Measurements from ENCODE around the gene GFPT1.

The GFPT1 gene

GRCh38 chr2:69316550-69316949 lies 70.5 kb downstream of the GFPT1 start:
- Histone ChIP-seq H3K4me3 (ENCODE audit: insufficient read depth, low read length, poor library complexity, severe bottlenecking) (no peak overlapping the region), H3K36me3 (ENCODE audit: low read length) (0 out of 2 replicates have a peak, but pooled peaks cover 3% of the 10 kb centered on the region), H3K9me2 (replicated peaks; ENCODE audit: insufficient read depth, low read length) (no peaks in the 10 kb centered on the region), H4K20me1 (ENCODE audit: low read depth, low read length) (no peaks in the 10 kb centered on the region), H3K27ac (ENCODE audit: low read depth, low read length) (no peak overlapping the region), H3K27me3 (ENCODE audit: low read length) (no peaks in the 10 kb centered on the region), H3K79me2 (ENCODE audit: insufficient read depth, low read length) (no peaks in the 10 kb centered on the region), H3K9me3 (ENCODE audit: insufficient read depth, low read length) (no peaks in the 10 kb centered on the region), H3K9ac (ENCODE audit: low read length) (no peak overlapping the region), H2AFZ (ENCODE audit: low read depth, low read length, severe bottlenecking) (no peak overlapping the region), H3K4me2 (ENCODE audit: low read depth, low read length, poor library complexity, severe bottlenecking) (no peak overlapping the region), H3F3A (ENCODE audit: insufficient read depth) (no peaks in the 10 kb centered on the region)
- no peak for TF ChIP-seq EZH2phosphoT487 (conservative IDR thresholded peaks at IDR 0.05; ENCODE audit: low read length)
- no peak for TF ChIP-seq CTCF (IDR thresholded peaks at IDR 0.05; ENCODE audit: insufficient read depth, low read length, poor library complexity, severe bottlenecking)

GRCh38 chr2:69315160-69315761 lies 71.8 kb downstream of the GFPT1 start:
- H2AFZ ChIP-seq (ENCODE audit: low read depth, low read length, severe bottlenecking) = no peak overlapping the region
- TF ChIP-seq CTCF (IDR thresholded peaks at IDR 0.05; ENCODE audit: insufficient read depth, low read length, poor library complexity, severe bottlenecking) (no peak), EZH2phosphoT487 (conservative IDR thresholded peaks at IDR 0.05; ENCODE audit: low read length) (no peak)
- no peaks in the 10 kb centered on the region for H3K9me3 ChIP-seq (ENCODE audit: insufficient read depth, low read length)
- no peaks in the 10 kb centered on the region for H4K20me1 ChIP-seq (ENCODE audit: low read depth, low read length)
- no peaks in the 10 kb centered on the region for H3K27me3 ChIP-seq (ENCODE audit: low read length)
- no peak overlapping the region for H3K27ac ChIP-seq (ENCODE audit: low read depth, low read length)
- H3K4me3 ChIP-seq (ENCODE audit: insufficient read depth, low read length, poor library complexity, severe bottlenecking) = no peak overlapping the region
- H3K9me2 ChIP-seq (replicated peaks; ENCODE audit: insufficient read depth, low read length) = no peaks in the 10 kb centered on the region
- H3K79me2 ChIP-seq (ENCODE audit: insufficient read depth, low read length) = no peaks in the 10 kb centered on the region
- 0 out of 2 replicates have a peak, but pooled peaks cover 2% of the 10 kb centered on the region for H3F3A ChIP-seq (ENCODE audit: insufficient read depth)
- H3K9ac ChIP-seq (ENCODE audit: low read length) = no peak overlapping the region
- 0 out of 2 replicates have a peak, but pooled peaks cover 3% of the 10 kb centered on the region for H3K36me3 ChIP-seq (ENCODE audit: low read length)
- no peak overlapping the region for H3K4me2 ChIP-seq (ENCODE audit: low read depth, low read length, poor library complexity, severe bottlenecking)

GRCh38 chr2:69311024-69311416 lies 76.0 kb downstream of the GFPT1 start:
- no peaks in the 10 kb centered on the region for H3K9me3 ChIP-seq (ENCODE audit: insufficient read depth, low read length)
- H4K20me1 ChIP-seq (ENCODE audit: low read depth, low read length) = no peaks in the 10 kb centered on the region
- H3K9ac ChIP-seq (ENCODE audit: low read length) = no peak overlapping the region
- H3K27me3 ChIP-seq (ENCODE audit: low read length) = no peaks in the 10 kb centered on the region
- no peak overlapping the region for H3K4me3 ChIP-seq (ENCODE audit: insufficient read depth, low read length, poor library complexity, severe bottlenecking)
- H2AFZ ChIP-seq (ENCODE audit: low read depth, low read length, severe bottlenecking) = no peak overlapping the region
- H3K36me3 ChIP-seq (ENCODE audit: low read length) = no peaks in the 10 kb centered on the region
- TF ChIP-seq EZH2phosphoT487 (conservative IDR thresholded peaks at IDR 0.05; ENCODE audit: low read length) (no peak), CTCF (IDR thresholded peaks at IDR 0.05; ENCODE audit: insufficient read depth, low read length, poor library complexity, severe bottlenecking) (no peak)
- H3F3A ChIP-seq (ENCODE audit: insufficient read depth) = 0 out of 2 replicates have a peak, but pooled peaks cover 2% of the 10 kb centered on the region
- H3K79me2 ChIP-seq (ENCODE audit: insufficient read depth, low read length) = no peaks in the 10 kb centered on the region
- no peak overlapping the region for H3K27ac ChIP-seq (ENCODE audit: low read depth, low read length)
- H3K4me2 ChIP-seq (ENCODE audit: low read depth, low read length, poor library complexity, severe bottlenecking) = no peak overlapping the region
- no peaks in the 10 kb centered on the region for H3K9me2 ChIP-seq (replicated peaks; ENCODE audit: insufficient read depth, low read length)

All from SU-DHL-6 (cell line).